PC-9 (cell line): ENCODE data around the gene NLN.

Source experiments
- CTCF ChIP-seq: fragments of 200-600 bp; sonication (generic); conservative IDR thresholded peaks from 2 replicates; pipeline ENCODE4 v1.6.1; 2017; ENCODE audit warnings: mixed run types, antibody characterized with exemption, mild to moderate bottlenecking, moderate library complexity
- EZH2 ChIP-seq: fragments of 200-600 bp; sonication (generic); IDR thresholded peaks from 2 replicates; pipeline ENCODE4 v1.8.0; 2017; ENCODE audit warnings: antibody characterized with exemption, low read depth

- TF ChIP-seq CTCF (no peak), EZH2 (no peak)
Measured at GRCh38 chr5:65856520-65856919, 134.5 kb downstream of the NLN start.
